IMR-90 (cell line): ENCODE data around the gene CEACAM20. TPM values are rescaled to one million over a fixed set of nuclear protein-coding genes. Genes with fewer than 3 reads are reported as not detected.

Experiments used
- ATAC-seq: fragments of 200-7000 bp; cut with Tn5 transposase; 2 replicates; pipeline ENCODE4 v1.9.1; 2020; ENCODE audit warnings: low read depth, mild to moderate bottlenecking, moderate library complexity
- BruUV-seq: library from RNA; stranded (reverse); fragments of 400-500 nt; replicated peaks from 2 replicates; lab custom pipeline; 2021; lab: Mats Ljungman, UMichigan
- CTCF ChIA-PET: fragments of 300-600 bp; formaldehyde crosslinking; extraction: SDS; loops from one replicate; lab custom pipeline; 2021; ENCODE audit warnings: antibody characterized with exemption; lab: Yijun Ruan, JAX
- POLR2A ChIA-PET: fragments of 300-600 bp; sonication (Branson Sonifier 250); formaldehyde crosslinking; loops from one replicate; lab custom pipeline; 2022; ENCODE audit warnings: antibody characterized with exemption; ENCODE audit not compliant: unreplicated experiment; lab: Charles Lee
- DNase-seq: peaks from one replicate; pipeline ENCODE4 v3.0.0; 2013
- H2AFZ ChIP-seq: replicated peaks from 2 replicates; pipeline ENCODE3; 2013; ENCODE audit warnings: low read length, mild to moderate bottlenecking; ENCODE audit not compliant: poor library complexity
- H2AK5ac ChIP-seq: 2 replicates; pipeline ENCODE4 v1.6.1; 2013; ENCODE audit warnings: low read depth, low read length, inconsistent platforms
- H2AK9ac ChIP-seq: replicated peaks from 2 replicates; pipeline ENCODE3; 2013; ENCODE audit warnings: mild to moderate bottlenecking, low read depth, low read length, moderate library complexity; ENCODE audit not compliant: poor library complexity
- H2BK120ac ChIP-seq: 2 replicates; pipeline ENCODE4 v1.6.1; 2013; ENCODE audit warnings: low read depth, low read length, inconsistent platforms
- H2BK15ac ChIP-seq: 3 replicates; pipeline ENCODE4 v1.6.1; 2013; ENCODE audit warnings: low read depth, low read length, inconsistent platforms
- H2BK20ac ChIP-seq: 2 replicates; pipeline ENCODE4 v1.6.1; 2013; ENCODE audit warnings: low read depth, mild to moderate bottlenecking, inconsistent platforms, low read length, moderate library complexity
- H2BK5ac ChIP-seq: 2 replicates; pipeline ENCODE4 v1.6.1; 2013; ENCODE audit warnings: mild to moderate bottlenecking, low read depth, low read length, inconsistent platforms; ENCODE audit not compliant: poor library complexity, severe bottlenecking
- H3K14ac ChIP-seq: replicated peaks from 2 replicates; pipeline ENCODE4 v1.6.1; 2013; ENCODE audit warnings: low read depth, low read length, inconsistent platforms
- H3K18ac ChIP-seq: 2 replicates; pipeline ENCODE4 v1.6.1; 2013; ENCODE audit warnings: low read depth, low read length, control low read depth
- H3K23ac ChIP-seq: 2 replicates; pipeline ENCODE4 v1.6.1; 2013; ENCODE audit warnings: low read depth, low read length, inconsistent platforms
- H3K27ac ChIP-seq: 2 replicates; pipeline ENCODE4 v1.5.1; 2013; ENCODE audit warnings: mild to moderate bottlenecking, control low read depth, low read length; ENCODE audit not compliant: insufficient read depth
- H3K27me3 ChIP-seq: 2 replicates; pipeline ENCODE4 v1.6.1; 2013; ENCODE audit warnings: low read length; ENCODE audit not compliant: control insufficient read depth, insufficient read depth
- H3K36me3 ChIP-seq: 2 replicates; pipeline ENCODE4 v1.6.1; 2013; ENCODE audit warnings: low read length, mixed read lengths; ENCODE audit not compliant: control insufficient read depth, insufficient read depth
- H3K4ac ChIP-seq: 2 replicates; pipeline ENCODE4 v1.6.1; 2013; ENCODE audit warnings: low read depth, low read length, inconsistent platforms
- H3K4me1 ChIP-seq: 2 replicates; pipeline ENCODE4 v1.6.1; 2013; ENCODE audit warnings: low read length, mixed read lengths; ENCODE audit not compliant: control insufficient read depth, insufficient read depth
- H3K4me2 ChIP-seq: 2 replicates; pipeline ENCODE4 v1.6.1; 2013; ENCODE audit warnings: low read depth, mild to moderate bottlenecking, control low read depth, low read length, moderate library complexity
- H3K4me3 ChIP-seq: 2 replicates; pipeline ENCODE4 v1.5.1; 2013; ENCODE audit warnings: low read depth, mild to moderate bottlenecking, control low read depth, low read length, moderate library complexity; ENCODE audit not compliant: insufficient read depth
- H3K56ac ChIP-seq: 2 replicates; pipeline ENCODE4 v1.6.1; 2013; ENCODE audit warnings: low read length, inconsistent platforms; ENCODE audit not compliant: insufficient read depth; ENCODE audit errors: extremely low read depth
- H3K79me1 ChIP-seq, 2 experiments: 2 replicates each; pipeline ENCODE4 v1.6.1; 2013; ENCODE audit warnings: low read length in 2 of 2, inconsistent platforms in 1 of 2, low read depth in 1 of 2
- H3K9ac ChIP-seq: 2 replicates; pipeline ENCODE4 v1.6.1; 2013; ENCODE audit warnings: low read depth, low read length, control low read depth
- H3K9me1 ChIP-seq: 2 replicates; pipeline ENCODE4 v1.6.1; 2013; ENCODE audit warnings: low read length, inconsistent platforms; ENCODE audit not compliant: insufficient read depth
- H3K9me3 ChIP-seq: 2 replicates; pipeline ENCODE4 v1.6.1; 2013; ENCODE audit warnings: low read length; ENCODE audit not compliant: control insufficient read depth, insufficient read depth
- H4K20me1 ChIP-seq: 2 replicates; pipeline ENCODE4 v1.6.1; 2013; ENCODE audit warnings: low read length, inconsistent platforms; ENCODE audit not compliant: insufficient read depth
- H4K5ac ChIP-seq: 2 replicates; pipeline ENCODE4 v1.6.1; 2013; ENCODE audit warnings: mild to moderate bottlenecking, low read depth, low read length, control low read depth
- H4K8ac ChIP-seq, 2 experiments: 2 replicates each; pipeline ENCODE4 v1.6.1; 2013; ENCODE audit warnings: low read depth in 2 of 2, low read length in 2 of 2, control low read depth in 1 of 2, inconsistent platforms in 1 of 2
- H4K91ac ChIP-seq: 2 replicates; pipeline ENCODE4 v1.6.1; 2013; ENCODE audit warnings: low read depth, low read length, inconsistent platforms; ENCODE audit not compliant: insufficient read depth
- MAFK ChIP-seq: IDR thresholded peaks from 2 replicates; pipeline ENCODE4 v1.6.1; 2012; ENCODE audit warnings: low read depth, low read length, improper control_type of control experiment
- MAZ ChIP-seq: IDR thresholded peaks from 2 replicates; pipeline ENCODE4 v1.6.1; 2012; ENCODE audit warnings: low read depth, mild to moderate bottlenecking, low read length, improper control_type of control experiment, moderate library complexity, borderline replicate concordance
- MXI1 ChIP-seq: IDR thresholded peaks from 2 replicates; pipeline ENCODE4 v1.6.1; 2012; ENCODE audit warnings: low read depth, mild to moderate bottlenecking, low read length, moderate library complexity, borderline replicate concordance
- SMC3 ChIP-seq: fragments of 150-350 bp; IDR thresholded peaks from 2 replicates; pipeline ENCODE4 v1.6.1; 2016; ENCODE audit warnings: low read depth, mild to moderate bottlenecking, antibody characterized with exemption, low read length, moderate library complexity
- WGBS, 2 experiments: methylation state at CpG; one replicate each; pipeline versions ENCODE4 v1.1.5 to v1.1.7; 2013; ENCODE audit warnings: missing lambda C conversion rate in 2 of 2; ENCODE audit not compliant: insufficient read length in 1 of 2; ENCODE audit errors: extremely low coverage in 2 of 2; 5-methylcytosine and 5-hydroxymethylcytosine counted together
- dilution Hi-C: fragments of 300-500 bp; cut with HindIII; formaldehyde crosslinking; loops from one replicate; pipeline ENCODE4 v1.14.3; 2018; ENCODE audit warnings: low sequenced_read_pairs; ENCODE audit not compliant: unreplicated experiment
- in situ Hi-C: fragments of 300-500 bp; cut with MboI; formaldehyde crosslinking; loops from 3 replicates; pipeline ENCODE4 v1.14.3; 2019; ENCODE audit warnings: low sequenced_read_pairs, inconsistent platforms, mixed read lengths
- intact Hi-C: fragments of 100-400 bp; cut with micrococcal nuclease; formaldehyde crosslinking; loops from 2 replicates; pipeline ENCODE4 v1.10.0; 2022
- polyA plus RNA-seq, 3 experiments: library from polyadenylated mRNA; depleted of rRNA; stranded (reverse); fragments of >200 nt; gene quantifications; 2 replicates each; pipeline ENCODE4 v1.2.3, GENCODE V29; 2012; ENCODE audit warnings: low replicate concordance in 1 of 3
- total RNA-seq: library from RNA; depleted of rRNA; stranded (reverse); fragments of >200 nt; gene quantifications from 2 replicates; pipeline ENCODE4 v1.2.3, GENCODE V29; 2012
- TF ChIP-seq, protein P1 (sequence below): conservative IDR thresholded peaks from 2 replicates; pipeline ENCODE4 v1.5.1; 2012; ENCODE audit warnings: mild to moderate bottlenecking, low read depth, low read length, improper control_type of control experiment

CEACAM20 gene
- total and polyA plus RNA-seq, 2 of the 4 experiments (the other 2 are of a cell fraction), result not detected

DNA sequence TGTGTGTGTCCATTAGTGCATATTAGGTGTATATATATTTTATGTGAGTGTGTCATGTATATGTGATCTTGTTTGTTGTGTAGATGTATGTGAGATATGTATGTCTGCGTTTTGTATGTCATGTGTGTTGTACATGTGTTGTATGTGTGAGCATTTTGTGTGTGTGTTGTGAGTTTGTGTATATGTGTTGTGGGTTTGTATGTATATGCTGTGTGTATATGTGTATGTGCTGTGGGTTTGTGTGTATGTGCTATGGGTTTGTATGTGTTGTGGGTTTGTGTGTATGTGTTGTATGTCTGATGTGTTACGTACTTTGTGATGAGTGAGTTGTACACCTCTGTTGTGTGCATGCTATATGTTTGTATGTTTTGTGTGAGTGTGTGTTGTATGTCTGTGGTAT is 8.1 kb downstream of the CEACAM20 start:
- no peak for DNase-seq
- in situ Hi-C loops (no loop called here), intact Hi-C loops (no loop called here), dilution Hi-C loops (no loop called here)
- Histone ChIP-seq H3K9me3 (no peaks in the 10 kb centered on the region; the same call in 1 of the 2 replicates), H3K56ac (no peak overlapping the region), H3K27me3 (peaks cover 10% of the 10 kb centered on the region), H2AK9ac (no peak overlapping the region), H3K18ac (no peak overlapping the region), H3K9me1 (no peaks in the 10 kb centered on the region), H3K4me3 (no peak overlapping the region), H2BK20ac (no peak overlapping the region), H3K27ac (no peak overlapping the region), H3K4ac (no peak overlapping the region), H3K9ac (no peak overlapping the region), H3K14ac (no peak overlapping the region), H3K4me2 (no peak overlapping the region), H3K79me1 (no peaks in the 10 kb centered on the region), H4K91ac (no peak overlapping the region), H2BK120ac (no peak overlapping the region), H4K20me1 (no peaks in the 10 kb centered on the region), H3K36me3 (no peaks in the 10 kb centered on the region), H4K5ac (no peak overlapping the region), H2BK15ac (no peak overlapping the region), H4K8ac (no peak overlapping the region), H3K23ac (no peak overlapping the region), H3K4me1 (no peaks in the 10 kb centered on the region), H2BK5ac (peak overlapping the region; percentile 29), H2AFZ (no peak overlapping the region), H2AK5ac (no peak overlapping the region)
- POLR2A ChIA-PET, result no interaction called here
- ATAC-seq, result no peak
- WGBS, 2 experiments, result 50% methylated on average over 2 of the region's 2 CpGs; no CpG with 5 or more reads in 1 of the 2 experiments
- no TSS peak for BruUV-seq
- TF ChIP-seq SMC3, result no peak
- TF ChIP-seq MAFK, result no peak
- TF ChIP-seq MXI1, result no peak
- no peak for TF ChIP-seq MAZ
- TF ChIP-seq, protein P1, sequence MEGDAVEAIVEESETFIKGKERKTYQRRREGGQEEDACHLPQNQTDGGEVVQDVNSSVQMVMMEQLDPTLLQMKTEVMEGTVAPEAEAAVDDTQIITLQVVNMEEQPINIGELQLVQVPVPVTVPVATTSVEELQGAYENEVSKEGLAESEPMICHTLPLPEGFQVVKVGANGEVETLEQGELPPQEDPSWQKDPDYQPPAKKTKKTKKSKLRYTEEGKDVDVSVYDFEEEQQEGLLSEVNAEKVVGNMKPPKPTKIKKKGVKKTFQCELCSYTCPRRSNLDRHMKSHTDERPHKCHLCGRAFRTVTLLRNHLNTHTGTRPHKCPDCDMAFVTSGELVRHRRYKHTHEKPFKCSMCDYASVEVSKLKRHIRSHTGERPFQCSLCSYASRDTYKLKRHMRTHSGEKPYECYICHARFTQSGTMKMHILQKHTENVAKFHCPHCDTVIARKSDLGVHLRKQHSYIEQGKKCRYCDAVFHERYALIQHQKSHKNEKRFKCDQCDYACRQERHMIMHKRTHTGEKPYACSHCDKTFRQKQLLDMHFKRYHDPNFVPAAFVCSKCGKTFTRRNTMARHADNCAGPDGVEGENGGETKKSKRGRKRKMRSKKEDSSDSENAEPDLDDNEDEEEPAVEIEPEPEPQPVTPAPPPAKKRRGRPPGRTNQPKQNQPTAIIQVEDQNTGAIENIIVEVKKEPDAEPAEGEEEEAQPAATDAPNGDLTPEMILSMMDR, result no peak
- CTCF ChIA-PET, result no interaction called here
